Mesenchymal stem cell (in vitro differentiated cells and primary cell): ENCODE data around the gene TFCP2L1.

Experiments used
- DNase-seq: peaks from one replicate; pipeline ENCODE4 v3.0.0-alpha.2; 2013
- H2AFZ ChIP-seq: one replicate; pipeline ENCODE4 v1.6.1; 2013; ENCODE audit warnings: low read depth, mild to moderate bottlenecking, control low read depth, inconsistent platforms, low read length, moderate library complexity
- H2AK5ac ChIP-seq: 2 replicates; pipeline ENCODE4 v1.6.1; 2013; ENCODE audit warnings: low read length, moderate library complexity, mild to moderate bottlenecking, inconsistent platforms; ENCODE audit not compliant: severe bottlenecking
- H2BK120ac ChIP-seq: one replicate; pipeline ENCODE4 v1.6.1; 2013; ENCODE audit warnings: low read depth, mild to moderate bottlenecking, inconsistent platforms, low read length, moderate library complexity
- H2BK12ac ChIP-seq, 2 experiments: one replicate each; pipeline ENCODE4 v1.6.1; 2013; ENCODE audit warnings: inconsistent platforms in 2 of 2, low read length in 2 of 2, mild to moderate bottlenecking in 2 of 2, moderate library complexity in 2 of 2, control low read depth in 1 of 2
- H2BK15ac ChIP-seq: one replicate; pipeline ENCODE4 v1.6.1; 2013; ENCODE audit warnings: mild to moderate bottlenecking, low read depth, inconsistent platforms; ENCODE audit not compliant: poor library complexity, severe bottlenecking
- H2BK5ac ChIP-seq: 2 replicates; pipeline ENCODE4 v1.6.1; 2013; ENCODE audit warnings: low read depth, mild to moderate bottlenecking, low read length, control low read depth, inconsistent platforms; ENCODE audit not compliant: poor library complexity, severe bottlenecking
- H3K14ac ChIP-seq, 2 experiments: one replicate each; pipeline ENCODE4 v1.6.1; 2013; ENCODE audit warnings: inconsistent platforms in 2 of 2, low read length in 2 of 2, control low read depth in 1 of 2, mild to moderate bottlenecking in 1 of 2, moderate library complexity in 1 of 2
- H3K18ac ChIP-seq, 2 experiments: one replicate each; pipeline ENCODE4 v1.6.1; 2013; ENCODE audit warnings: inconsistent platforms in 2 of 2, low read length in 2 of 2, control low read depth in 1 of 2, low read depth in 1 of 2, mild to moderate bottlenecking in 1 of 2
- H3K23ac ChIP-seq, 2 experiments: one replicate each; pipeline ENCODE4 v1.6.1; 2013; ENCODE audit warnings: inconsistent platforms in 2 of 2, low read length in 2 of 2, mild to moderate bottlenecking in 2 of 2, moderate library complexity in 2 of 2, control low read depth in 1 of 2
- H3K27ac ChIP-seq: 2 replicates; pipeline ENCODE4 v1.5.1; 2013; ENCODE audit warnings: mild to moderate bottlenecking, moderate library complexity, low read length, control low read depth, inconsistent platforms; ENCODE audit not compliant: poor library complexity, severe bottlenecking
- H3K27me3 ChIP-seq, 2 experiments: 2 replicates each; pipeline versions ENCODE4 v1.6.1 to v1.7.0; 2013; ENCODE audit warnings: low read length in 2 of 2, mild to moderate bottlenecking in 2 of 2, moderate library complexity in 2 of 2, control low read depth in 1 of 2, inconsistent platforms in 1 of 2; ENCODE audit not compliant: control insufficient read depth in 1 of 2, insufficient read depth in 1 of 2
- H3K36me3 ChIP-seq, 2 experiments: 2 replicates each; pipeline versions ENCODE4 v1.6.1 to v1.7.0; 2013; ENCODE audit warnings: low read length in 2 of 2, control low read depth in 1 of 2, inconsistent platforms in 1 of 2, low read depth in 1 of 2, mild to moderate bottlenecking in 1 of 2; ENCODE audit not compliant: insufficient read depth in 2 of 2, control insufficient read depth in 1 of 2
- H3K4ac ChIP-seq, 2 experiments: one replicate each; pipeline ENCODE4 v1.6.1; 2013; ENCODE audit warnings: inconsistent platforms in 2 of 2, low read length in 2 of 2, mild to moderate bottlenecking in 2 of 2, moderate library complexity in 2 of 2, control low read depth in 1 of 2, low read depth in 1 of 2
- H3K4me1 ChIP-seq: 2 replicates; pipeline ENCODE4 v1.6.1; 2013; ENCODE audit warnings: low read depth, low read length, control low read depth; ENCODE audit not compliant: control insufficient read depth, insufficient read depth
- H3K4me2 ChIP-seq: 2 replicates; pipeline ENCODE4 v1.6.1; 2013; ENCODE audit warnings: low read length, mild to moderate bottlenecking, inconsistent platforms; ENCODE audit not compliant: poor library complexity, severe bottlenecking
- H3K4me3 ChIP-seq, 2 experiments: 2 replicates each; pipeline versions ENCODE4 v1.5.1 to v1.7.0; 2013; ENCODE audit warnings: low read length in 2 of 2, mild to moderate bottlenecking in 2 of 2, control low read depth in 1 of 2, low read depth in 1 of 2; ENCODE audit not compliant: insufficient read depth in 1 of 2
- H3K79me1 ChIP-seq: replicated peaks from 2 replicates; pipeline ENCODE4 v1.6.1; 2013; ENCODE audit warnings: mild to moderate bottlenecking, control low read depth, low read length, inconsistent platforms; ENCODE audit not compliant: poor library complexity, severe bottlenecking
- H3K9ac ChIP-seq: 2 replicates; pipeline ENCODE4 v1.7.0; 2013; ENCODE audit warnings: mild to moderate bottlenecking, low read length, moderate library complexity
- H3K9me3 ChIP-seq: 2 replicates; pipeline ENCODE4 v1.7.0; 2013; ENCODE audit warnings: mild to moderate bottlenecking, low read length; ENCODE audit not compliant: control insufficient read depth
- H4K8ac ChIP-seq: one replicate; pipeline ENCODE4 v1.6.1; 2013; ENCODE audit warnings: inconsistent platforms, mild to moderate bottlenecking, low read length, moderate library complexity
- H4K91ac ChIP-seq: one replicate; pipeline ENCODE4 v1.6.1; 2013; ENCODE audit warnings: mild to moderate bottlenecking, low read length, inconsistent platforms
- WGBS: methylation state at CpG from one replicate; pipeline ENCODE4 v1.1.7; 2013; ENCODE audit warnings: mixed read lengths; 5-methylcytosine and 5-hydroxymethylcytosine counted together

TFCP2L1 gene

GRCh38 chr2:121234791-121235190 lies 50.2 kb downstream of the TFCP2L1 start:
- no peak overlapping the region for H3K27ac ChIP-seq
- WGBS = 86% methylated on average over 9 of the region's 9 CpGs
- H3K23ac ChIP-seq = no peak overlapping the region
- no peaks in the 10 kb centered on the region for H3K9me3 ChIP-seq
- H3K27me3 ChIP-seq = peaks cover 51 to 62% of the 10 kb centered on the region in 2 experiments
- H3K9ac ChIP-seq = no peak overlapping the region
- H3K4me3 ChIP-seq = no peak overlapping the region
- no peak overlapping the region for H4K91ac ChIP-seq
- H4K8ac ChIP-seq = no peak overlapping the region
- H3K4ac ChIP-seq = no peak overlapping the region
- H2BK120ac ChIP-seq = no peak overlapping the region
- no peak overlapping the region for H2BK12ac ChIP-seq
- no peak overlapping the region for H3K4me2 ChIP-seq
- no peak overlapping the region for H3K18ac ChIP-seq
- no peak overlapping the region for H2BK15ac ChIP-seq
- H2AFZ ChIP-seq = no peak overlapping the region
- no peaks in the 10 kb centered on the region for H3K79me1 ChIP-seq
- H2AK5ac ChIP-seq = no peak overlapping the region
- DNase-seq = no peak
- no peak overlapping the region for H3K14ac ChIP-seq
- no peak overlapping the region for H2BK5ac ChIP-seq
- H3K36me3 ChIP-seq = no peaks in the 10 kb centered on the region
- peaks cover 10% of the 10 kb centered on the region for H3K4me1 ChIP-seq

GRCh38 chr2:121234144-121234543 lies 50.9 kb downstream of the TFCP2L1 start:
- peaks cover 49 to 63% of the 10 kb centered on the region in 2 experiments for H3K27me3 ChIP-seq
- no peaks in the 10 kb centered on the region for H3K36me3 ChIP-seq
- no peaks in the 10 kb centered on the region for H3K79me1 ChIP-seq
- peaks cover 10% of the 10 kb centered on the region for H3K4me1 ChIP-seq
- no peaks in the 10 kb centered on the region for H3K9me3 ChIP-seq
- H3K9ac ChIP-seq = no peak overlapping the region
- H3K4ac ChIP-seq = no peak overlapping the region
- H3K18ac ChIP-seq = no peak overlapping the region
- H3K14ac ChIP-seq = no peak overlapping the region
- H2BK5ac ChIP-seq = no peak overlapping the region
- H3K23ac ChIP-seq = no peak overlapping the region
- H2BK120ac ChIP-seq = no peak overlapping the region
- no peak overlapping the region for H2BK12ac ChIP-seq
- no peak for DNase-seq
- WGBS = 92% methylated on average over 7 of the region's 7 CpGs
- H3K4me3 ChIP-seq = no peak overlapping the region
- no peak overlapping the region for H3K4me2 ChIP-seq
- no peak overlapping the region for H2AFZ ChIP-seq
- H4K91ac ChIP-seq = no peak overlapping the region
- H2AK5ac ChIP-seq = no peak overlapping the region
- no peak overlapping the region for H3K27ac ChIP-seq
- no peak overlapping the region for H4K8ac ChIP-seq
- H2BK15ac ChIP-seq = no peak overlapping the region

- 70% methylated on average over 11 of the region's 11 CpGs for WGBS
- Histone ChIP-seq H2AFZ (no peak overlapping the region), H3K27ac (no peak overlapping the region), H3K14ac (no peak overlapping the region), H3K4me3 (no peak overlapping the region), H3K9ac (no peak overlapping the region), H2BK12ac (no peak overlapping the region), H3K4me1 (peaks cover 10% of the 10 kb centered on the region), H2AK5ac (no peak overlapping the region), H2BK120ac (no peak overlapping the region), H3K79me1 (no peaks in the 10 kb centered on the region), H3K4ac (no peak overlapping the region), H3K27me3 (peaks cover 43 to 57% of the 10 kb centered on the region in 2 experiments), H3K4me2 (no peak overlapping the region), H3K36me3 (no peaks in the 10 kb centered on the region), H3K18ac (no peak overlapping the region), H3K9me3 (no peaks in the 10 kb centered on the region), H2BK5ac (no peak overlapping the region), H2BK15ac (no peak overlapping the region), H3K23ac (no peak overlapping the region), H4K91ac (no peak overlapping the region), H4K8ac (no peak overlapping the region)
- DNase-seq = no peak
Measured at GRCh38 chr2:121233486-121234110, 51.4 kb downstream of the TFCP2L1 start.

- no peaks in the 10 kb centered on the region for H3K36me3 ChIP-seq
- no peak overlapping the region for H2AFZ ChIP-seq
- no peak overlapping the region for H4K91ac ChIP-seq
- no peak overlapping the region for H2AK5ac ChIP-seq
- no peak overlapping the region for H2BK15ac ChIP-seq
- H3K4ac ChIP-seq = no peak overlapping the region
- no peak overlapping the region for H3K23ac ChIP-seq
- no peaks in the 10 kb centered on the region for H3K9me3 ChIP-seq
- no peak overlapping the region for H3K18ac ChIP-seq
- no peak overlapping the region for H4K8ac ChIP-seq
- H2BK12ac ChIP-seq = no peak overlapping the region
- H3K4me3 ChIP-seq = no peak overlapping the region
- no peak overlapping the region for H3K27ac ChIP-seq
- no peak for DNase-seq
- H3K4me1 ChIP-seq = peaks cover 13% of the 10 kb centered on the region
- H3K27me3 ChIP-seq = peaks cover 43 to 51% of the 10 kb centered on the region in 2 experiments
- no peak overlapping the region for H3K14ac ChIP-seq
- no peak overlapping the region for H2BK5ac ChIP-seq
- no peaks in the 10 kb centered on the region for H3K79me1 ChIP-seq
- H3K4me2 ChIP-seq = no peak overlapping the region
- 91% methylated on average over 6 of the region's 6 CpGs for WGBS
- no peak overlapping the region for H2BK120ac ChIP-seq
- H3K9ac ChIP-seq = no peak overlapping the region
Measured at GRCh38 chr2:121232626-121233265, 52.3 kb downstream of the TFCP2L1 start.
